ENCODE measurements around the gene OR6C4. TPM values are rescaled to one million over a fixed set of nuclear protein-coding genes. Genes with fewer than 3 reads are reported as not detected.
"Not testable (repeated sequence)": the region's sequence is repeated elsewhere in the genome, so short reads cannot be mapped to it uniquely, and the experiment has no call there.

Gene OR6C4
- not detected in 2 replicates for total RNA-seq

DNA sequence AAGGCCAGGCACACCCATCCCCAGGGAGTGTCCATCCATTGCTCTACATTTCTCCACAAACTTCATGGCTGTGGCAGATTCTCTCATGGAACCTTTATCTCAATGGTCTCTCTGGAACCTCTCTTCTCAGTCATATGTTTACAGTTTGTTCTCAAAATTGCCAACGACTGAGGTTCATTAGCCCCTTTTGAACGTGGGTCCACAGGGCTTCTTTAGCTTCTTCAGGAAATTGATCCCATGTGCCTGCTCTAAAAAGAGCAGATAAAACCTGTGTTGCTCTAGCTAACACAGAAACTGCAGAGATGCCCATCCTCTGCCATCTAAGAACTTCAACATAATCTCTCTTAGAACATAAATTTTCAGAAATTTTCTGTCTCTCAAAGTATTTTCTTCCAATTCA lies at the start of gene OR6C4:
OR6C4 (plus strand) TSS at position 301 of the 400 bp plus-strand sequence. CDS start 1,625 bp downstream, outside the sequence.
- intact Hi-C loops (cut with micrococcal nuclease), result no loop called here
- DNase-seq (ENCODE audit: low spot score), result no peak

DNA sequence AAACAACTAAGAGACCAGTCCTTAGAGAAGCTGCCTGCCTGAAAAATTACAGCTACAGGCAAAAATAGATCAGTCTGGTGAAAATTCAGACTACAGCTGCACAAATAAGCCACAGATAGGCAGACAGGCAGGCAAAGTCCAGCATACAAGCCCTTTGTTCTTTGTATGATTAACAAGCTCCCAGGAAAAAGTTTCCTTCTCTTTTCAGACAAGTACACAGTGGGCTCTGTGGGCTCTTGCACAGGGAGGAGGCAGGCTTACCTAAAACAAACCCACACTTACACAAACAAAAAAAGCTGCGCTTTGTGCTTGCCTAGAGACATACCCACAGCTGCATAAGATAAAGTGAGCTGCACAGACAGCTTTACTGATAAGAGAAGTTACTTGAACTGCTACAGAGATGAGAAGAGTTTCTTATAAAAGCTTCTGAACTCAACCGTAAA lies 49.6 kb upstream of the OR6C4 start:
- no peaks in the 10 kb centered on the region for H3K9me3 Mint-ChIP-seq
- no peak overlapping the region for H3K27ac Mint-ChIP-seq
- peaks cover 3% of the 10 kb centered on the region for H3K4me1 Mint-ChIP-seq (ENCODE audit: low read depth)
- no peak overlapping the region for H3K4me3 Mint-ChIP-seq (ENCODE audit: low read depth)
- DNase-seq (ENCODE audit: low spot score), result no peak
- peaks cover 8% of the 10 kb centered on the region for H3K27me3 Mint-ChIP-seq (ENCODE audit: low read depth)
- intact Hi-C loops (cut with micrococcal nuclease), result no loop called here
- no peaks in the 10 kb centered on the region for H3K36me3 Mint-ChIP-seq (ENCODE audit: low read depth)

More for the DNA sequence above, at the start of gene OR6C4:
- no peaks in the 10 kb centered on the region for H3K36me3 Mint-ChIP-seq (ENCODE audit: low read depth)
- H3K27me3 Mint-ChIP-seq (ENCODE audit: low read depth), result peaks cover 3% of the 10 kb centered on the region
- no peak within 1 kb of the TSS for H3K27ac Mint-ChIP-seq
- peaks cover 8% of the 10 kb centered on the region for H3K4me1 Mint-ChIP-seq (ENCODE audit: low read depth)
- peaks cover 12% of the 10 kb centered on the region for H3K9me3 Mint-ChIP-seq
- no peak within 1 kb of the TSS for H3K4me3 Mint-ChIP-seq (ENCODE audit: low read depth)

DNA sequence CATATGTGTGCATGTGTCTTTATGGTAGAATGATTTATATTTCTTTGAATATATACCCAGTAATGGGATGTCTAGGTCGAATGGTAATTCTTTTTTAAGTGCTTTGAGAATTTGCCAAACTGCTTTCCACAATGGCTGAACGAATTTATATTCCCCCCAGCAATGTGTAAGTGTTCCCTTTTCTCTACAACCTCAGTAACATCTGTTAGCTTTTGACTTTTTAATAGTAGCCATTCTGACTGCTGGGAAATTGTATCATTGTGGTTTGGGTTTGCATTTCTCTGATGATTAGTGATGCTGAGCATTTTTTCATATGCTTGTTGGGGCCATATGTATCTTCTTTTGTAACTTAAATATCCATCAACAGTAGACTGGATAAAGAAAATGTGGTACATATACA lies 47.8 kb upstream of the OR6C4 start:
- intact Hi-C loops (cut with micrococcal nuclease), result no loop called here
- no peak for DNase-seq (ENCODE audit: low spot score)
- Mint-ChIP-seq H3K4me3 (ENCODE audit: low read depth) (no peak overlapping the region), H3K4me1 (ENCODE audit: low read depth) (peaks cover 3% of the 10 kb centered on the region), H3K36me3 (ENCODE audit: low read depth) (no peaks in the 10 kb centered on the region), H3K27ac (no peak overlapping the region), H3K9me3 (no peaks in the 10 kb centered on the region), H3K27me3 (ENCODE audit: low read depth) (peaks cover 5% of the 10 kb centered on the region)

DNA sequence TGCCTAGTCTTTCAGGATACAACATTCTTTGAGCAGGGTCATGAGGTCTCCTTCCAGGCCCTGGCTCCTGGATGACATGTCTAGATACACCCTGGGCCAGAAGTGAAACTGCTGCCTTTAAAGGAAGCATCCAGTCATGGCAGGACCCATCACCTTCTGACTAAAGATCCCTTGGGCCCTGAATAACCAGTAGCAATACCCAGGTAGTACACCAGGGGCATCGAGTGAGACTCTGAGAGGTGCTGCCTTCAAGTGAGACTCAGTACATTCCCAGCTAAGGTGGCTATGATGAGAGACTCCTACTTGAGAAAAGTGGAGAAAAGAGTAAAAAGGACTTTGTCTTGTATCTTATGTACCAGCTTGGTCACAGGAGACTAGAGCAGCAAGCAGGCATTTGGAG lies 33.7 kb upstream of the OR6C4 start:
- no peak overlapping the region for H3K27ac Mint-ChIP-seq
- no peaks in the 10 kb centered on the region for H3K36me3 Mint-ChIP-seq (ENCODE audit: low read depth)
- no peaks in the 10 kb centered on the region for H3K27me3 Mint-ChIP-seq (ENCODE audit: low read depth)
- no peaks in the 10 kb centered on the region for H3K4me1 Mint-ChIP-seq (ENCODE audit: low read depth)
- peaks cover 3% of the 10 kb centered on the region for H3K9me3 Mint-ChIP-seq
- intact Hi-C loops (cut with micrococcal nuclease), result no loop called here
- no peak overlapping the region for H3K4me3 Mint-ChIP-seq (ENCODE audit: low read depth)
- DNase-seq (ENCODE audit: low spot score), result no peak

DNA sequence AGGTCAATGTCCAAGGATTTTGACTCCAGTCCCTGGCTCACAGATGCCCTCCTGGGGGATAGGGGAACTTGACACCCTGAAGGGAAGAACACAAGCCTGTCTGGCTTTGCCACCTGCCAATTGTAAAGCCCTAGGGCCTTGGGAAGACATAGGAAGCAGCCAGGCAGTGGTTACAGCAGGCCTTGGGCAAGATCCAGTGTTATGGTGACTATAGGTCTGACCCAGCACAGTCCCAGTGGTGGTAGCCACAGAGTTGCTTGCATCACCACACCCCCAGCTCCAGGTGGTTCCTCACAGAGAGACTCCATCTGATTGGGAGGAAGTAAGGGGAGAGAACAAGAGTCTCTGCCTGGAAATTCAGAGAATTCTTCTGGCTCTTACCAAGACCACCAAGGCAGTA lies 33.0 kb upstream of the OR6C4 start:
- Mint-ChIP-seq H3K36me3 (ENCODE audit: low read depth) (no peaks in the 10 kb centered on the region), H3K27ac (no peak overlapping the region), H3K9me3 (peaks cover 3% of the 10 kb centered on the region), H3K27me3 (ENCODE audit: low read depth) (no peaks in the 10 kb centered on the region), H3K4me1 (ENCODE audit: low read depth) (no peaks in the 10 kb centered on the region), H3K4me3 (ENCODE audit: low read depth) (no peak overlapping the region)
- DNase-seq (ENCODE audit: low spot score), result no peak
- intact Hi-C loops (cut with micrococcal nuclease), result no loop called here

DNA sequence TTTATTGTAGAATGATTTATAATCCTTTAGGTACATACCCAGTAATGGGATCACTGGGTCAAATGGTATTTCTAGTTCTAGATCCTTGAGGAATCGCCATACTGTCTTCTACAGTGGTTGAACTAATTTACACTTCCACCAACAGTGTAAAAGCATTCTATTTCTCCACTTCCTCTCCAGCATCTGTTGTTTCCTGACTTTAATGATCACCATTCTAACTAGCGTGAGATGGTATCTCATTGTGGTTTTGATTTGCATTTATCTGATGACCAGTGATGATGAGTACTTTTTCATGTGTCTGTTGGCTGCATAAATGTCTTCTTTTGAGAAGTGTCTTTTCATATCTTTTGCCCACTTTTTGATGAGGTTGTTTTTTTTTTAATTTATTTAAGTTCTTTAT lies 1.2 kb upstream of the OR6C4 start:
- peaks cover 12% of the 10 kb centered on the region for H3K9me3 Mint-ChIP-seq
- H3K27ac Mint-ChIP-seq; H3K36me3 Mint-ChIP-seq (ENCODE audit: low read depth); H3K4me3 Mint-ChIP-seq (ENCODE audit: low read depth); intact Hi-C loops (cut with micrococcal nuclease); H3K4me1 Mint-ChIP-seq (ENCODE audit: low read depth); DNase-seq (ENCODE audit: low spot score); H3K27me3 Mint-ChIP-seq (ENCODE audit: low read depth): not testable (repeated sequence)

DNA sequence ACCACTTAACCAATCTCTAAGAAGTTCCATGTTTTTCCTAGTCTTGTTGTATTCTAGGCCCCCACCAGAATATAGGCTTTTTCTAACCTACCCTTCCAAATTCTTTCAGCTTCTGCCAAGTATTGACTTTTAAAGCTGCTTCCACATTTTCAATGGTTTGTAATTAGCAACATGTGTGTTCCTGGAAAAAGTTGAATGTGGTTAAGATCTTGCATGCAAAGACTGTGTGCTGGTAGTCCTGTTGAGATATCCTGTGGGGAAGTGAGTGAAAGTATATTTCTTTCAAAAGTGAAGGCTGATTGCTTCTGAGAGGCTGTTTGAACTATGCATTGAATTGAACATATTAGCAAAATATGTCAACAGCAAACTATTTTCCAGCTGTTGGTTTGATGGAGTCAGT lies 646 bp upstream of the OR6C4 start:
- H3K27me3 Mint-ChIP-seq (ENCODE audit: low read depth), result peaks cover 3% of the 10 kb centered on the region
- no peaks in the 10 kb centered on the region for H3K36me3 Mint-ChIP-seq (ENCODE audit: low read depth)
- H3K4me1 Mint-ChIP-seq (ENCODE audit: low read depth), result peaks cover 8% of the 10 kb centered on the region
- intact Hi-C loops (cut with micrococcal nuclease), result no loop called here
- peaks cover 12% of the 10 kb centered on the region for H3K9me3 Mint-ChIP-seq
- H3K27ac Mint-ChIP-seq, result no peak overlapping the region
- no peak overlapping the region for H3K4me3 Mint-ChIP-seq (ENCODE audit: low read depth)
- DNase-seq (ENCODE audit: low spot score), result no peak

DNA sequence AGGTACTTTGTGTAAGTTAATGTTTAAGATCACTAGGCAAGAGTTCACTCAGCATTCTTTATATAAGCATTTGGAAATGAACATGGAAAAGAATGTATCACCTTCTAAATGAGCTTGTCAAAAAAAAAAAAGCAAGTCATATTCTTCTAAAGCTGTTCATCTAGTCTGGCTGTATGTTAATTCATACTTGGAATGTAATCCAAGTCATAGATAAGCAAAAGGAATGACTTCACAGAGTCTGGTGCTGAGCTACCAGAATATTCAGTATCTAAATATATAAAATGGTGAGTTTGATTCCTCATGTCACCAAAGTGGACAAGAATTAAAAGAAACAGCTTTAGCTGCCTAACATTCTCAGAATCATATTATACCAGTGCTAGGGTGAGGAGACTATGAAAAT lies 4.9 kb downstream of the OR6C4 start:
- no peak overlapping the region for H3K27ac Mint-ChIP-seq
- H3K4me3 Mint-ChIP-seq (ENCODE audit: low read depth), result no peak overlapping the region
- peaks cover 21% of the 10 kb centered on the region for H3K9me3 Mint-ChIP-seq
- peaks cover 3% of the 10 kb centered on the region for H3K27me3 Mint-ChIP-seq (ENCODE audit: low read depth)
- H3K4me1 Mint-ChIP-seq (ENCODE audit: low read depth), result no peaks in the 10 kb centered on the region
- H3K36me3 Mint-ChIP-seq (ENCODE audit: low read depth), result no peaks in the 10 kb centered on the region
- intact Hi-C loops (cut with micrococcal nuclease), result no loop called here
- DNase-seq (ENCODE audit: low spot score), result no peak

DNA sequence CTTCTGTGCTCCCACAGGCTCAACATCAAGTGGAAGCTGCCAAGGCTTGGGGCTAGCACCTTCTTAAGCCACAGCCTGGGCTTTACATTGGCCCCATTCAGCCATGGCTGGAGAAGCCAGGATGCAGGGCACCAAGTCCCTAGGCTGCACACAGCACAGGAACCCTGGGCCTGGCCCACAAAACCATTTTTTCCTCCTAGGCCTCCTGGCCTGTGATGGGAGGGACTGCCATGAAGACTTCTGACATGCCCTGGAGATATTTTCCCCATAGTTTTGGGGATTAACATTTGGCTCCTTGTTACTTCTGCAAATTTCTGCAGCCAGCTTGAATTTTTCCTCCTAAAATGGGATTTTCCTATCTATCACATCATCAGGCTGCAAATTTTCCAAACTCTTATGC lies 20.7 kb downstream of the OR6C4 start:
- intact Hi-C loops (cut with micrococcal nuclease); DNase-seq (ENCODE audit: low spot score); H3K27me3 Mint-ChIP-seq (ENCODE audit: low read depth); H3K36me3 Mint-ChIP-seq (ENCODE audit: low read depth); H3K4me3 Mint-ChIP-seq (ENCODE audit: low read depth); H3K4me1 Mint-ChIP-seq (ENCODE audit: low read depth); H3K27ac Mint-ChIP-seq: not testable (repeated sequence)
- H3K9me3 Mint-ChIP-seq, result peaks cover 36% of the 10 kb centered on the region

DNA sequence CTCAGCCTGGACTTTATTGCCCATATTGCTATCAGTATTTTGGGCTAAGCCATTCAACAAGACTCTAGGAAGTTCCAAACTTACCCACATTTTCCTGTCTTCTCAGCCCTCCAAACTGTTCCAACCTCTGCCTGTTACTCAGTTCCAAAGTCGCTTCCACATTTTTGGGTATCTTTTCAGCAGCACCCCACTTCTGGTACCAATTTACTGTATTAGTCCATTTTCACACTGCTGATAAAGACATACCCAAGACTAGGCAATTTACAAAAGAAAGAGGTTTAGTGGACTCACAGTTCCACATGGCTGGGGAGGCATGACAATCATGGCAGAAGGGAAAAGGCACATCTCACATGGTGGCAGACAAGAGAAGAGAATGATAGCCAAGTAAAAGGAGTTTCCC lies 21.3 kb downstream of the OR6C4 start:
- intact Hi-C loops (cut with micrococcal nuclease); H3K27me3 Mint-ChIP-seq (ENCODE audit: low read depth); H3K27ac Mint-ChIP-seq; H3K36me3 Mint-ChIP-seq (ENCODE audit: low read depth); DNase-seq (ENCODE audit: low spot score); H3K4me3 Mint-ChIP-seq (ENCODE audit: low read depth); H3K4me1 Mint-ChIP-seq (ENCODE audit: low read depth): not testable (repeated sequence)
- H3K9me3 Mint-ChIP-seq, result peaks cover 36% of the 10 kb centered on the region

DNA sequence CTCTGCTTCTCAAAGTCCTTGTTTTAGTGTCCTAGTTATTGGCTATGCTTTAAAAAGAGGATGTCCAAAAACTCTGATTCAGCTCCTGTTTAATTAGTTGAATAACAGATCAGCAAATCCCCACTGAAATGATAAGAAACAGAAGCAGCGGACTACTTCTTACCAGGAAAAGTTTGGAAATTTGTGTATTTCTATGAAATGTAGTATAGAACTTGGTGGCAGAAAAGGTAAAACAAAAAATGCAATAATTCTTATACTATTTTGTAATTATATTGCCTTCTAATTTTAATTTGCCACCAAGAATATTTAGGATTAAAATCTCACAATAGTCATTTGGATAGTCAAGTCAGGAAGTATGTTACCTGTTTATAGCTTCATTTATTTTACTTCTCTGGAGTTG lies 22.8 kb downstream of the OR6C4 start, which contains the start of gene OR2AP1:
OR2AP1 (plus strand) TSS at position 301 of the 400 bp plus-strand sequence. CDS start 1,947 bp downstream, outside the sequence.
- H3K36me3 Mint-ChIP-seq (ENCODE audit: low read depth), result no peaks in the 10 kb centered on the region
- intact Hi-C loops (cut with micrococcal nuclease), result no loop called here
- no peaks in the 10 kb centered on the region for H3K4me1 Mint-ChIP-seq (ENCODE audit: low read depth)
- no peak within 1 kb of the TSS for H3K27ac Mint-ChIP-seq
- peaks cover 36% of the 10 kb centered on the region for H3K9me3 Mint-ChIP-seq
- no peak for DNase-seq (ENCODE audit: low spot score)
- H3K27me3 Mint-ChIP-seq (ENCODE audit: low read depth), result no peaks in the 10 kb centered on the region
- no peak within 1 kb of the TSS for H3K4me3 Mint-ChIP-seq (ENCODE audit: low read depth)

DNA sequence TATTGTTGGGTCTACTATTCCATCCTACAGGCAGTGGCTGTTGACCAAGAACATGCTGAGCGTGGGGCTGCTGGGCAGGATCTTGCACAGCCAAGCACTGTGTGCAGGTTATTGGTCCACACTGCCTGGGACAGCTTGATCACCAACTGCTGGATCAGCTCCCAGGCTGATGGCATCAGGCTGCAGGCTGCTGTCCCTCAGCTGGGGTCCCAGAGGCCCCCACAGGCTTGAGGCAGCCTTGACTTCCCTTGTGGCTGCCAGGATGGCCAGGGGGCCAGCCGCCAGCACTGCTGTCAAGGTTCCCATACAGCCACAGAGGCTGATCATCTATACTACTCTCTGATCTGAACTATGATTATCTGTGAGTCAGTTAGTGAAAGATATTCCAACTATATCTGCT lies 32.7 kb downstream of the OR6C4 start:
- H3K9me3 Mint-ChIP-seq, result no peaks in the 10 kb centered on the region
- H3K27me3 Mint-ChIP-seq (ENCODE audit: low read depth), result no peaks in the 10 kb centered on the region

DNA sequence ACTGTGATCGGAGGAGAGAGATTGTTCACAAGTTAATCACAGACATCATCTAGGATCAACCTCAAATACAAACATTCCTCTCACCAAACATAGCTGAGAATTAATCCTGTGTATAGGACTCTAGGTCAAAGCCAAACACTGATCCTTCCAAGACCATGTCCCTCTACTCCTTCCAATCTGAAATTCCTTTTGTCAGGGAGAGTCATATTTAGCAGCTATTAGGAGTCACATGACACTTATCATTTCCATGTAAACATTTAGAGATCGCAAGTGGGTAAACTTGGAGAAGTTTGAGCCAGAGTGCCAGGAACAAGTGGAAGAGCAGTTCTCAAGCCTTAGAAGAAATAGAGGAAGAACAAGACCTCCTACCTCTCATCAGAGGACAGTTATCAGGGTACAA lies 36.4 kb downstream of the OR6C4 start:
- Mint-ChIP-seq H3K4me3 (ENCODE audit: low read depth) (no peak overlapping the region), H3K4me1 (ENCODE audit: low read depth) (no peaks in the 10 kb centered on the region), H3K27ac (no peak overlapping the region), H3K27me3 (ENCODE audit: low read depth) (no peaks in the 10 kb centered on the region), H3K9me3 (peaks cover 4% of the 10 kb centered on the region), H3K36me3 (ENCODE audit: low read depth) (no peaks in the 10 kb centered on the region)
- DNase-seq (ENCODE audit: low spot score), result no peak
- intact Hi-C loops (cut with micrococcal nuclease), result no loop called here

More for the DNA sequence above, 32.7 kb downstream of the OR6C4 start:
- H3K27ac Mint-ChIP-seq, result no peak overlapping the region
- H3K4me1 Mint-ChIP-seq (ENCODE audit: low read depth), result no peaks in the 10 kb centered on the region
- DNase-seq (ENCODE audit: low spot score), result no peak
- H3K36me3 Mint-ChIP-seq (ENCODE audit: low read depth), result no peaks in the 10 kb centered on the region
- no peak overlapping the region for H3K4me3 Mint-ChIP-seq (ENCODE audit: low read depth)
- intact Hi-C loops (cut with micrococcal nuclease), result no loop called here

DNA sequence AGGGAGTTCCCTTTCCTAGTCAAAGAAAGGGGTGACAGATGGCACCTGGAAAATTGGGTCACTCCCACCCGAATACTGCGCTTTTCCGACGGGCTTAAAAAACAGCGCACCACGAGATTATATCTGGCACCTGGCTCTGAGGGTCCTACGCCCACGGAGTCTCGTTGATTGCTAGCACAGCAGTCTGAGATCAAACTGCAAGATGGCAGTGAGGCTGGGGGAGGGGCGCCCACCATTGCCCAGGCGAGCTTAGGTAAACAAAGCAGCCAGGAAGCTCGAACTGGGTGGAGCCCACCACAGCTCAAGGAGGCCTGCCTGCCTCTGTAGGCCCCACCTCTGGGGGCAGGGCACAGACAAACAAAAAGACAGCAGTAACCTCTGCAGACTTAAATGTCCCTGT lies 40.8 kb downstream of the OR6C4 start:
- H3K27ac Mint-ChIP-seq; H3K27me3 Mint-ChIP-seq (ENCODE audit: low read depth); intact Hi-C loops (cut with micrococcal nuclease); H3K36me3 Mint-ChIP-seq (ENCODE audit: low read depth); H3K4me1 Mint-ChIP-seq (ENCODE audit: low read depth); H3K9me3 Mint-ChIP-seq; H3K4me3 Mint-ChIP-seq (ENCODE audit: low read depth); DNase-seq (ENCODE audit: low spot score): not testable (repeated sequence)
